ENCODE measurements around the gene SH2D7. TPM values are rescaled to one million over a fixed set of nuclear protein-coding genes. Genes with fewer than 3 reads are reported as not detected.

The SH2D7 gene
- total RNA-seq, 2 experiments from 2014 or later, result not detected

DNA sequence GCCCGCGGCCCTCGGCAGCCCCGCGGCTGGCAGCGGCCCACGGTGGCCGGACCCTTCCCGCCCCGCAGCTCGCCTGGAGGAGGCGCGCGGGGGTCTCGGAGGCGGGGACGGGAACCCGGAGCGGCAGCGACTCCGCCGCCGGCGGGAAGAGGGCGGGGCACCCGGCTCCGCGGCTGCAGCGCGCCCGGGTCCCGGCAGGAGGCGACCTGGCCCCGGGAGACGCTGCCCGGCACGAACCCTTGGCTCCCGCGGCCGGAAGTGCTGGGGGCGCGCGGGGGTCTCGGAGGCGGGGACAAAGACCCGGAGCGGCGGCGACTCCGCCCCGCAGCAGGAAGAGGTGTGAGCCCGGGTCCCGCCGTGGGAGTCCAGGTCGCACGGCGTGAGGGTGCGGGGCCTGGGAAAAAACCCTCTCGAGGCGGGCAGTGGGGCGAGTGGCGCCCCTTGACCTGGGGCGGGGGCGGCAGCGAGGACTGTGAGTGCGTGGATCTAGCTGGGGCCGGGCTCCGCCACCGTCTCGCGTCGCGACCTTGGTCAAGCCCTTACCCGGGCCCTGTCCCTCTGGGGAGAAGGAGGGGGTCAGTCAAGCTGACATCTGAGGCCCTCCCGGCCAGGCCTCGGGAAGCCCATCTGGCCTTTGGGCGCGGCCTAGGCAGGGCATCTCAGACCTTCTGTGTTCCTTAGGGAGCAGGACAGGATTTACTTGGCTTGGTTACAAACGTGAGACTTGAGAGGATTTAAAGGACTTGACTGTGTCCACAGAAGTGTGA lies 39.1 kb downstream of the SH2D7 start, which contains the start of gene CIB2:
CIB2 (minus strand) TSS at position 151 of the 767 bp plus-strand sequence. CDS start 230 bp downstream, outside the sequence.
- intact Hi-C loops (cut with micrococcal nuclease), result loop anchor here (1.0 to 5.0 kb wide), 4 partner anchors 18 to 110 kb away; partner anchors contain the start of gene IDH3A
- CTCF ChIA-PET, result interaction anchor here (0.5 to 3.8 kb wide), 23 partner anchors 11 to 584 kb away, joined by 3 to 59 read pairs (median 4); partner anchors contain the start of gene IDH3A
- peak within 1 kb of the TSS; percentile 81 for H3K4me3 Mint-ChIP-seq
- no peaks in the 10 kb centered on the region for H3K27me3 Mint-ChIP-seq (ENCODE audit: low read depth)
- no peaks in the 10 kb centered on the region for H3K9me3 Mint-ChIP-seq
- peak; percentile 73 for DNase-seq
- peak within 1 kb of the TSS; percentile 47 for H3K27ac Mint-ChIP-seq
- no peaks in the 10 kb centered on the region for H3K36me3 Mint-ChIP-seq (ENCODE audit: low read depth)
- peaks cover 17% of the 10 kb centered on the region for H3K4me1 Mint-ChIP-seq (ENCODE audit: low read depth)

DNA sequence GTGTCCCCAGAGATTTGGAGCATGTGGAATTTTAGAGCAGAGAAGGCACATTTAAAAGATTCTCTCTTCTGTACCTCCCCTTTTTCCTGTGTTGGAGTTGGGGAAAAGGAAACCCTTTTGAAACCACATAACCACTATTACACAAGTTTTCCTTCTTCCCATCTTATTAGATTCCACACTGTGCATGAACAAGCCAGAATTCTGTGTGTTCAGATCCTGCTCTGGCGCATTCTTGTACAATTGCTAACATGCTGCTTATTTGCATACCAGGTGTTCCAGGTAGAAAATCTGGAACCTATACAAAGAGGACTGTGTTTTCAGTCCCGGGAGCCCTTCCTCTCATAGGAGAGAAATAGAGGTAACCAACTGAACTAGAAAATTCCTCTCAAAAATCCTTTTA lies 41.4 kb downstream of the SH2D7 start:
- CTCF ChIA-PET, result interaction anchor here (4.1 kb wide), 1 partner anchor 62 kb away, joined by 13 read pairs; no protein-coding TSS in a partner anchor
- Mint-ChIP-seq H3K4me1 (ENCODE audit: low read depth) (peaks cover 17% of the 10 kb centered on the region), H3K36me3 (ENCODE audit: low read depth) (no peaks in the 10 kb centered on the region), H3K27me3 (ENCODE audit: low read depth) (no peaks in the 10 kb centered on the region), H3K27ac (no peak overlapping the region), H3K4me3 (no peak overlapping the region), H3K9me3 (no peaks in the 10 kb centered on the region)
- no peak for DNase-seq
- intact Hi-C loops (cut with micrococcal nuclease), result loop anchor here (5.0 kb wide), 1 partner anchor 34 kb away; no protein-coding TSS in a partner anchor

DNA sequence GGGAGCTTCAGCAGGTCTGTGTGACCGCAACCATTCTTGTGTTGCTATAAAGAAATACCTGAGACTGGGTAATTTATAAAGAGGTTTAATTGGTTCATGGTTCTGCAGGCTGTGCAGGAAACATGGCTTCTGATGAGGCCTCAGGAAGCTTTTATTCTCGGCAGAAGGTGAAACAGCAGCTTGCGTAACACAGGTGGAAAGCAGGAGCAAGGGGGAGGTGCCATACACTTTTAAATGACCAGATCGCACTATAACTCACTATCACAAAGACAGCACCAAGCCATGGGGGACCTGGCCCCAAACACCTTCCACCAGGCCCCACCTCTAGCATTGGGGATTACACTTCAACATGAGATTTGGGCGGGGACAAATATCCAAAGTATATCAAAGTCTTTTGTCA lies 47.2 kb downstream of the SH2D7 start:
- no peak overlapping the region for H3K27ac Mint-ChIP-seq
- CTCF ChIA-PET, result interaction anchor here (1.0 to 1.3 kb wide), 2 partner anchors 31 to 56 kb away, joined by 3 to 10 read pairs; no protein-coding TSS in a partner anchor
- DNase-seq, result no peak
- no peaks in the 10 kb centered on the region for H3K27me3 Mint-ChIP-seq (ENCODE audit: low read depth)
- H3K9me3 Mint-ChIP-seq, result no peaks in the 10 kb centered on the region
- intact Hi-C loops (cut with micrococcal nuclease), result no loop called here
- no peak overlapping the region for H3K4me3 Mint-ChIP-seq
- H3K4me1 Mint-ChIP-seq (ENCODE audit: low read depth), result no peaks in the 10 kb centered on the region
- H3K36me3 Mint-ChIP-seq (ENCODE audit: low read depth), result no peaks in the 10 kb centered on the region

DNA sequence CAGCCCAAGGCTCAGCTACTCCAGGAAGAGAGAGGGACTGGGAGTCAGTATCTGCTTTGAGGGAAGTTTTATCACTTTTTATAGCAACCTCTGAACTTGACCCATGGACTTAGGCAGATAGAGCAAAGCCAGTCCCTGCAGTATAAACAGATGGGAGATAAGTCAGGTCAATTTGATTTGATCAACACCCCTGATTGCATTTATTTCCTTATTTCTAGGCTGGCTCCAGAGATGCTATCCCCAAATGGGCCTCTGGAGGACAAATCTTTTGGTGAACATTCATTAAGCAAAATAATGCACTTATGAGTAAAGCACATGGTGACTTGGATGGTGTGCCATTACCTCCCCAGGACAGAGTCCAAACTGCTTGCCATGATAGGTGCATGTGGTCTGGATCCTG lies 47.9 kb downstream of the SH2D7 start:
- CTCF ChIA-PET, result interaction anchor here (1.0 kb wide), 1 partner anchor 32 kb away, joined by 3 read pairs; no protein-coding TSS in a partner anchor
- no peak overlapping the region for H3K4me3 Mint-ChIP-seq
- H3K27ac Mint-ChIP-seq, result no peak overlapping the region
- intact Hi-C loops (cut with micrococcal nuclease), result no loop called here
- no peaks in the 10 kb centered on the region for H3K4me1 Mint-ChIP-seq (ENCODE audit: low read depth)
- H3K27me3 Mint-ChIP-seq (ENCODE audit: low read depth), result no peaks in the 10 kb centered on the region
- no peak for DNase-seq
- no peaks in the 10 kb centered on the region for H3K9me3 Mint-ChIP-seq
- H3K36me3 Mint-ChIP-seq (ENCODE audit: low read depth), result no peaks in the 10 kb centered on the region

DNA sequence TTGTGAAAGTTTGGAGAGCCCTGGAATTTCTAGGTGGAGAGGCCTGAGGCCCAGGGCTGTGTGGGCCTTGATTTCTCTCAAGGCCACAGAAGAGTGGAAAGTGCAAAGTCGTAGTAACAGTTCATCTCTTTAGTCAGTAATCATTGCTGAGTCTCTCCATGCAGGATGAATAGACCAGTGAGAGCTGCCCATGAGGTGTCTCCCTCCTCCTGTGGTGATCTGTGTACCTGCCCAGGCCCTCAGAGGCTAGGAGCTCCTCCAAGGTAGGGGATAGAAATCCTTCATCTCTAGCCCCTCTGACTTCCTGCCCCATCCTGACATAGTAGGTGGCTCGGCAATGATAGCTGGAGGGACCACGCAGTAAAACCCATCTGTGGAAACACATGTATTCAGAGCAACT lies 50.0 kb downstream of the SH2D7 start:
- intact Hi-C loops (cut with micrococcal nuclease), result no loop called here
- no peak overlapping the region for H3K4me3 Mint-ChIP-seq
- CTCF ChIA-PET, result no interaction called here
- DNase-seq, result no peak
- H3K27me3 Mint-ChIP-seq (ENCODE audit: low read depth), result no peaks in the 10 kb centered on the region
- H3K9me3 Mint-ChIP-seq, result no peaks in the 10 kb centered on the region
- peaks cover 2% of the 10 kb centered on the region for H3K4me1 Mint-ChIP-seq (ENCODE audit: low read depth)
- H3K27ac Mint-ChIP-seq, result no peak overlapping the region
- H3K36me3 Mint-ChIP-seq (ENCODE audit: low read depth), result no peaks in the 10 kb centered on the region

DNA sequence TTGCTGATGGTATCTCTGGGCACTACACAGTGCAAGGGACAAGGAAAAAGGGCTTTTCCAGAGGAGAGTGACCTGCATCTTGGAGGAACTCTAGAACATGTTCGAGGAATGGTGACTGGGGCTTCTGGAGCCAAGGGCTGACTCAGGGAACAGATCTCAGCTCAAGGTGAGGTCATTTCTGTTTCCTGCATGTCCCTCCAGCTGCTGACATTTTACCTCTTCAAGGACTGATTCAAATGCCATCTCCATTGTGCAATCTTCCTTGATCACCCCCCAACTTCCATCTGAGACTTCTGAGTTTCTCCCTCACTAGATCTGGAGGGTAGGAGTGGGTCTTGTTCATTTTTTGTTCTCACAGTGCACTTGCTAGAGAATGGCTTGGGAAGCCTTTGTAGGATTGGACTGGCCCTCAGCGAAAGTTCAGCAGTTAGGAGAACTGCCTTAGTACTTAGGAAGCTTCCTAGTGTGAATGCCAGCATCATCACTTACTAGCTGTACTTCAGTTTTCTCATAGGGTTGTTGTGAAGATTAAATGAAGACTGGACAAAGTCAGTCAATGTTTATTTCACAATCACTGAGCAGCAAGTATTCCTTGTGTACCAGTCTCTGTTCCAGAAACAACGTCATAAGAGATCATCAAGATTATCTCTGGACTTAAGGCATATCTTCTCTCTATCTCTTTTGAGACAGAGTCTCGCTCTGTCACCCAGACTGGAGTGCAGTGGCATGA lies 54.2 kb downstream of the SH2D7 start:
- H3K9me3 Mint-ChIP-seq, result no peaks in the 10 kb centered on the region
- intact Hi-C loops (cut with micrococcal nuclease), result no loop called here
- H3K4me1 Mint-ChIP-seq (ENCODE audit: low read depth), result peaks cover 29% of the 10 kb centered on the region
- H3K27me3 Mint-ChIP-seq (ENCODE audit: low read depth), result no peaks in the 10 kb centered on the region
- no peak for DNase-seq
- no peak overlapping the region for H3K27ac Mint-ChIP-seq
- H3K36me3 Mint-ChIP-seq (ENCODE audit: low read depth), result peaks cover 7% of the 10 kb centered on the region
- no peak overlapping the region for H3K4me3 Mint-ChIP-seq
- CTCF ChIA-PET, result interaction anchor here (0.5 to 1.4 kb wide), 3 partner anchors 33 to 73 kb away, joined by 3 to 7 read pairs (median 3); no protein-coding TSS in a partner anchor

DNA sequence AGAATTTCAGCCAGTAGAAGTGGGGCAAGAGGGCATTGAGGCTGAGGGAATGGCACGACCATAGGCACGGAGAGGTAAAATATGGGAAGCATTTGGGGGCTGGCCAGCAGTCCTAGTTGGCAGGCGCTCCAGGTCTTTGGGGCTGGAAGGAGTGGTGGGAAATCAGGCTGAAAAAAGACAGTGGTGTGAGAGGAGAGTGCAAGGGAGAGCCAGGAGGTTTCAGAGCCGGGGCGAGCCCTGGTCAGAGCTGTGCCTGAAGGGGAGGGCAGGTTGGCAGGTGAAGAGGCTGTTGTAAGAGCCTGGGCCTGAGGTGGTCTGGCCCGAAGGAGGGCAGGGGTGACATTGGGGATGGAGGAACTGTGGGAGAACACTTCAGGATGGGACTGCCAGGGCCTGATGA lies 55.2 kb downstream of the SH2D7 start:
- H3K27me3 Mint-ChIP-seq (ENCODE audit: low read depth), result no peaks in the 10 kb centered on the region
- intact Hi-C loops (cut with micrococcal nuclease), result no loop called here
- H3K27ac Mint-ChIP-seq, result peak overlapping the region; percentile 46
- peaks cover 31% of the 10 kb centered on the region for H3K4me1 Mint-ChIP-seq (ENCODE audit: low read depth)
- no peak for DNase-seq
- H3K4me3 Mint-ChIP-seq, result peak overlapping the region; percentile 51
- H3K36me3 Mint-ChIP-seq (ENCODE audit: low read depth), result peaks cover 8% of the 10 kb centered on the region
- no peaks in the 10 kb centered on the region for H3K9me3 Mint-ChIP-seq
- CTCF ChIA-PET, result interaction anchor here (1.0 to 1.4 kb wide), 3 partner anchors 16 to 48 kb away, joined by 3 to 7 read pairs (median 5); no protein-coding TSS in a partner anchor

DNA sequence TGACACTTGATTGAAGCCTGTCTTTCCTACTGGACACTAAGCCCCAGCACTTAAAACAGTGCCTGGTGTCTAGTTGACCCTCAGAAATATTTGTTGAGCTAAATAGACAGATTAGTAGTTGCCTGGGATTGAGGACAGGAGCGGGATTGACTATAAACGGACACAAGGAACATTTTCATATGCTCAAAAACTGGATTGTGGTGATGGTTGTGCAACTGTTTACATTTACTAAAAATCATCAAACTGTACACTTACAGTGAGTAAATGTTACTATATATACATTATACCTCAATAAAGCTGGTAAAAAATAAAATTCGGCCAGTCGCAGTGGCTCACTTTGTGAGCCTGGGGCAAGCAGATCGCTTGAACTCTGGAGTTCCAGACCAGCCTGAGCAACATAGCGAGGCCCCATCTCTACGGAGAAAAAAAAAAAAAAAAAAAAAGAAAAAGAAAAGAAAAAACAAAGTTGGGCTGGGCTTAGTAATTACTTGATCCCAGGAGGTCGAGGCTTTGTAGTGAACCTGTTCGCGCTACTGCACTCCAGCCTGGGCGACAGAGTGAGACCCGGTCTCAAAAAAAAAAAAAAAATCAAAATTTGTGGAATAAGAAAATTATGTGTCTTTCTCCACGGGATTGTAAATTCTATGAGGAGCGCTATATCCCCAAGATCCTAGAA lies 56.2 kb downstream of the SH2D7 start:
- no peak for DNase-seq
- Mint-ChIP-seq H3K4me1 (ENCODE audit: low read depth) (peaks cover 40% of the 10 kb centered on the region), H3K4me3 (peak overlapping the region; percentile 89), H3K27ac (peak overlapping the region; percentile 89), H3K9me3 (no peaks in the 10 kb centered on the region), H3K27me3 (ENCODE audit: low read depth) (no peaks in the 10 kb centered on the region), H3K36me3 (ENCODE audit: low read depth) (peaks cover 17% of the 10 kb centered on the region)
- intact Hi-C loops (cut with micrococcal nuclease), result loop anchor here (1.0 kb wide), 3 partner anchors 17 to 290 kb away; partner anchors contain the start of genes CIB2 and IREB2
- CTCF ChIA-PET, result interaction anchor here (0.6 to 1.6 kb wide), 5 partner anchors 17 to 47 kb away, joined by 3 to 7 read pairs (median 5); partner anchors contain the start of gene CIB2

DNA sequence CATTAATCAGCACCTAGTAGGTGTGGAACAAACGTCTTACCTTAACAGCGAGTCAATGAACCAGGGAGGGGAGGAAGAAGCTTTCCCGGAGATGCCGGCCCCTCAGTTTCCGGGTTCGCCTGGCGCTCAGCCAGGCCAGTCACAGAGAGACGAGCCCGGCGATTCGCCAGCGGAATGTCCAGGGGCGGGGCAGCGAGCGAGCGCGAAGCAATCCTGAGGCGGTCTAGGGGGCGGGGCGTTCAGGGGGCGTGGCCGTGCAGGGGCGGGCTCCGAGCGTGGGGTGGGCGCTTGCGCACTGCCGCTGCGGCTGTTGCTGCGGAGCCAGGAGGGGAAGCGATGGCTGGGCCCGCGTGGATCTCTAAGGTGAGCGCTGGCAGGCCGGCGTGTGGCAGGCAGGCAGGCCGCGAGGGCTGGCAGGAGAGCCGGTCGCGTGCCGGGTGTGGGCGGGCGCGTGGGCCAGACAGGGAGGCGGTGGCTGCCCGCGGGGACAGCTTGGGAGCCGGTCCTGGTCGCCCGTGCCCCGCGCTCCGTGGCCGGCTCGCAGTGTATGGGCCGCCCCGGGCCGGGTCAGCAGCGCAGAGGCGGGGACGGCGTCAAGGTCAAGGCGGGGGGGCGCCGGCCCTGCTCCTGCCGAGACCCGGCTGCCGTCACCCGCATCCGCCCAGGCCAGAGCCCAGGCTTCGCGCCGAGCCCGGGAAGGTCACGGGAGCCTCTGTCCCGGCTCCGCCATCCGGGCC lies 56.9 kb downstream of the SH2D7 start, which contains the start of gene IDH3A:
IDH3A (plus strand) TSS at position 295 of the 737 bp plus-strand sequence; CDS start at position 337, 42 bp downstream.
- intact Hi-C loops (cut with micrococcal nuclease), result loop anchor here (1.0 kb wide), 3 partner anchors 18 to 289 kb away; partner anchors contain the start of genes CIB2 and IREB2
- peak; percentile 100 for DNase-seq
- Mint-ChIP-seq H3K36me3 (ENCODE audit: low read depth) (peaks cover 17% of the 10 kb centered on the region), H3K4me1 (ENCODE audit: low read depth) (peaks cover 41% of the 10 kb centered on the region), H3K27ac (peak within 1 kb of the TSS; percentile 89), H3K9me3 (no peaks in the 10 kb centered on the region), H3K27me3 (ENCODE audit: low read depth) (no peaks in the 10 kb centered on the region), H3K4me3 (peak within 1 kb of the TSS; percentile 89)
- CTCF ChIA-PET, result interaction anchor here (0.6 to 1.6 kb wide), 4 partner anchors 13 to 46 kb away, joined by 3 to 5 read pairs (median 4); partner anchors contain the start of gene CIB2

DNA sequence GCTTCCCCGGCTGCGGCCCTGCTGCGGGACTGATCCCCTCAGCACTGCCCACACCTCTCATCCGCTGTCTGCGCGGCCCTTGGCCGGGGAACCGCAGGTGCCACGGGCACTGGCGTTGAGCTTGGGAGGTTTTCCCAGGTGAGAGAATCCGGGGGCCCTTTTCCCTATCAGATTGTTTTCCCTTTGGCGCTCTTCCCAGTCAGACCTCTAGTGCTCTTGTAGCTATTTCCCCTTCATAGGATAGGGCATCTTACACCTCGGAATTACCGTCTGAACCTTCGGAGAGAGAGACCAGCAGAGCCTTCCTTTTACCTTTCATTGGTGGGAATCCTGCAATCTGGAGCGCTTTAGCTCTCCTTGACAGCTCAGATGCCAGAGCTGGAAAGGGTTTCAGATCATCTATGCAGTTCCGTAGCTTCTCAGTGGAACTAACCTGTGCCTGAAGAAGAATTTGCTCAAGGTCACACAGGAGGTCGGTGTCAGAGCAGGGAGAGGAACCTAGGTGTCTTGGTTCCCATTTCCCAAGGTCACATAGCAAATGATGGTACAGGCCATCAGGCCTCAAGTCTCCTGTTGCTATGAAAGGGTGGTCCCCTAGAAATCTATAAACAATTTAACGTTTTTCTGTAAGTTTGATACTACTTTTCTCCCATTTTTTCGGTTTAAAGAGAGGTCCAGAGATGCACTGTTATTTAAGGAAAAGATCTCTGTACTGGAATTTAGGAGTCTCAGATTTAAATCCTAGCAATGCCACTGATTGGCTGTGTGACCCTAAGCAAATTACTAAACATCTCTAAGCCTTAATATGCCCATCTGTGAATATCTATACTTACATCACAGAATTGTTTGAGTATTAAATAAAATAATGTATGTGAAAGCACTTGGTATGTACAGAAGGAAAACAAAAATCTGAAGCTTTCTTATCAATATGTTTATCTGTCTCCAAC lies 57.7 kb downstream of the SH2D7 start:
- intact Hi-C loops (cut with micrococcal nuclease), result loop anchor here (1.0 kb wide), 3 partner anchors 17 to 288 kb away; partner anchors contain the start of genes CIB2 and IREB2
- H3K36me3 Mint-ChIP-seq (ENCODE audit: low read depth), result peaks cover 17% of the 10 kb centered on the region
- peak overlapping the region; percentile 89 for H3K4me3 Mint-ChIP-seq
- H3K27me3 Mint-ChIP-seq (ENCODE audit: low read depth), result no peaks in the 10 kb centered on the region
- CTCF ChIA-PET, result interaction anchor here (0.6 to 1.6 kb wide), 3 partner anchors 12 to 46 kb away, joined by 3 to 5 read pairs (median 5); partner anchors contain the start of gene CIB2
- peak overlapping the region; percentile 78 for H3K27ac Mint-ChIP-seq
- peaks cover 41% of the 10 kb centered on the region for H3K4me1 Mint-ChIP-seq (ENCODE audit: low read depth)
- DNase-seq, result no peak
- no peaks in the 10 kb centered on the region for H3K9me3 Mint-ChIP-seq
